HEK293 (cell line): Measurements from ENCODE around the gene DCT.

ENCODE experiments used
- CTCF ChIP-seq: fragments of 450-650 bp; formaldehyde crosslinking; IDR thresholded peaks from 2 replicates; pipeline ENCODE4 v1.5.1; 2016; ENCODE audit warnings: missing biosample characterization, missing genetic modification characterization
- MYNN ChIP-seq: fragments of 450-650 bp; formaldehyde crosslinking; IDR thresholded peaks from 2 replicates; pipeline ENCODE4 v1.5.1; 2016; ENCODE audit warnings: missing biosample characterization, missing genetic modification characterization, borderline replicate concordance
- PBX3 ChIP-seq: sonication (generic); formaldehyde crosslinking; IDR thresholded peaks from 2 replicates; pipeline ENCODE4 v1.8.1; 2022; ENCODE audit warnings: mild to moderate bottlenecking, moderate library complexity, missing genetic modification reagents
- ZNF2 ChIP-seq: fragments of 450-650 bp; formaldehyde crosslinking; IDR thresholded peaks from 2 replicates; pipeline ENCODE4 v1.5.1; 2016; ENCODE audit warnings: missing biosample characterization, missing genetic modification characterization

- no peak for TF ChIP-seq CTCF (tag by site-specific recombination)
- no peak for TF ChIP-seq MYNN (tag by site-specific recombination)
- TF ChIP-seq PBX3 (CRISPR knock-in tag), result no peak
- no peak for TF ChIP-seq ZNF2 (tag by site-specific recombination)
Measured at GRCh38 chr13:94470126-94470525, 9.4 kb downstream of the DCT start.
